KMS-11 (cell line): ENCODE results near the gene LRBA.

ENCODE experiments used
- H2AFZ ChIP-seq: fragments of 200-600 bp; sonication (generic); 2 replicates; pipeline ENCODE4 v1.6.1; 2016; ENCODE audit warnings: antibody characterized with exemption, mixed run types, low read depth
- H3K27ac ChIP-seq: fragments of 200-600 bp; sonication (generic); 2 replicates; pipeline ENCODE4 v1.6.1; 2016; ENCODE audit warnings: mild to moderate bottlenecking, mixed run types
- H3K27me3 ChIP-seq: fragments of 200-600 bp; sonication (generic); 2 replicates; pipeline ENCODE4 v1.6.1; 2017; ENCODE audit warnings: mild to moderate bottlenecking, low read depth, mixed run types, moderate library complexity; ENCODE audit not compliant: insufficient read depth
- H3K36me3 ChIP-seq: fragments of 200-600 bp; sonication (generic); 2 replicates; pipeline ENCODE4 v1.6.1; 2017; ENCODE audit warnings: mild to moderate bottlenecking, mixed run types; ENCODE audit not compliant: insufficient read depth
- H3K4me1 ChIP-seq: fragments of 200-600 bp; sonication (generic); 2 replicates; pipeline ENCODE4 v1.6.1; 2016; ENCODE audit warnings: mild to moderate bottlenecking, low read depth, mixed run types; ENCODE audit not compliant: poor library complexity, severe bottlenecking
- H3K4me2 ChIP-seq: fragments of 200-600 bp; sonication (generic); 2 replicates; pipeline ENCODE4 v1.7.0; 2016; ENCODE audit warnings: mild to moderate bottlenecking, mixed run types
- H3K4me3 ChIP-seq: fragments of 200-600 bp; sonication (generic); IDR thresholded peaks from 2 replicates; pipeline ENCODE4 v1.6.1; 2017; ENCODE audit warnings: low read depth, low read length, mixed read lengths; ENCODE audit not compliant: insufficient read depth
- H3K79me2 ChIP-seq: fragments of 200-600 bp; sonication (generic); 2 replicates; pipeline ENCODE4 v1.6.1; 2016; ENCODE audit warnings: low read depth, mixed run types; ENCODE audit not compliant: insufficient read depth
- H3K9ac ChIP-seq: fragments of 200-600 bp; sonication (generic); 2 replicates; pipeline ENCODE4 v1.6.1; 2016; ENCODE audit warnings: mild to moderate bottlenecking, mixed run types
- H4K20me1 ChIP-seq: fragments of 200-600 bp; sonication (generic); 2 replicates; pipeline ENCODE4 v1.6.1; 2016; ENCODE audit warnings: mild to moderate bottlenecking, mixed run types; ENCODE audit not compliant: insufficient read depth
- CTCF ChIP-seq: fragments of 200-600 bp; sonication (generic); conservative IDR thresholded peaks from 2 replicates; pipeline ENCODE4 v1.6.1; 2017; ENCODE audit warnings: low read depth, mild to moderate bottlenecking, antibody characterized with exemption, low read length, moderate library complexity, mixed read lengths

Gene LRBA

DNA sequence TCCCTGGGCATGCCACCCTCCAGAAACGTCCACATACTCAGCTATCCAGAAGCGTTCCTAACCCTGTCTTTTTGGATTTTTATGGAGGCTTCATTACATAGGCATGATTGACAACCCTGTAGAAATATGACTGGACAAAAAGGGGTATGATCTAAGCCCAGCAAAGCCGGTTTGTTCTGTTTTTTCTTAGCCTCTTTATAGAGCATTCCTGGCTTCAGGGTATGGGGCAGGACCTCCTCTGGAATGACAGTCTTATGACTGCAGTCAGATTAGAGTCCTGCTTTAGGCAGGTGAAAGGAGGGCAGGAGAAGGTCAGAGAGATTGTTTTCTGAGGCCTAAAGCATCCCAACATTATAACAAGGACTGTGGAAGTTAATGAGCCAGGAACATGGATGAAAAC lies 799.5 kb downstream of the LRBA start:
- Histone ChIP-seq H3K4me1 (peaks cover 34% of the 10 kb centered on the region), H4K20me1 (no peaks in the 10 kb centered on the region), H3K4me3 (no peak overlapping the region), H3K27ac (no peak overlapping the region), H2AFZ (no peak overlapping the region), H3K4me2 (no peak overlapping the region), H3K27me3 (no peaks in the 10 kb centered on the region), H3K79me2 (no peaks in the 10 kb centered on the region), H3K9ac (no peak overlapping the region), H3K36me3 (no peaks in the 10 kb centered on the region)
- no peak for TF ChIP-seq CTCF
